LNCaP clone FGC (cell line): Measurements from ENCODE around the gene TOX3.

Experiments
- DNase-seq: peaks from one replicate; pipeline ENCODE4 v3.0.0-alpha.2; 2011; ENCODE audit warnings: low read depth
- H3K4me3 ChIP-seq: 2 replicates; pipeline ENCODE4 v1.5.1; 2011; ENCODE audit warnings: mild to moderate bottlenecking, low read depth, low read length, control low read depth
- CTCF ChIP-seq: IDR thresholded peaks from 2 replicates; pipeline ENCODE4 v1.5.1; 2012; ENCODE audit warnings: mild to moderate bottlenecking; ENCODE audit not compliant: control insufficient read depth, insufficient read depth; ENCODE audit errors: extremely low read depth

TOX3 gene

GRCh38 chr16:52581530-52581929 lies 34.6 kb upstream of the TOX3 start:
- peak; percentile 34 for TF ChIP-seq CTCF
- DNase-seq: no peak
- H3K4me3 ChIP-seq: no peak overlapping the region

- no peak for TF ChIP-seq CTCF
- DNase-seq: no peak
- no peak overlapping the region for H3K4me3 ChIP-seq
Observed at GRCh38 chr16:52580488-52580887, 33.5 kb upstream of the TOX3 start.

- H3K4me3 ChIP-seq: no peak overlapping the region
- TF ChIP-seq CTCF: no peak
- no peak for DNase-seq
Observed at GRCh38 chr16:52578829-52579498, 32.0 kb upstream of the TOX3 start.

- peak; percentile 75 for DNase-seq
- H3K4me3 ChIP-seq: no peak overlapping the region
- no peak for TF ChIP-seq CTCF
Observed at GRCh38 chr16:52578007-52578828, 31.3 kb upstream of the TOX3 start.

GRCh38 chr16:52577130-52577706 lies 30.3 kb upstream of the TOX3 start:
- no peak overlapping the region for H3K4me3 ChIP-seq
- TF ChIP-seq CTCF: no peak
- no peak for DNase-seq

- no peak for DNase-seq
- TF ChIP-seq CTCF: no peak
- H3K4me3 ChIP-seq: no peak overlapping the region
Observed at GRCh38 chr16:52573365-52574299, 26.7 kb upstream of the TOX3 start.
